Coronary artery (tissue), 2 donors: ENCODE data around the gene CYTH2.
"Not testable (repeated sequence)": the region's sequence is repeated elsewhere in the genome, so short reads cannot be mapped to it uniquely, and the experiment has no call there.

Experiments used
- DNase-seq: peaks from one replicate; pipeline ENCODE4 v3.0.0-alpha.2; 2017; ENCODE audit warnings: low spot score
- H3K27ac ChIP-seq, 2 donors: fragments of 200-600 bp; sonication (generic); one replicate each; pipeline ENCODE4 v1.5.1; 2016 to 2019
- H3K4me3 ChIP-seq: fragments of 200-600 bp; sonication (generic); 2 replicates; pipeline ENCODE4 v1.5.1; 2016; ENCODE audit warnings: mild to moderate bottlenecking, moderate library complexity
- TF ChIP-seq, protein P1 (sequence below): fragments of 200-600 bp; sonication (generic); IDR thresholded peaks from one replicate; pipeline ENCODE4 v1.5.1; 2019; ENCODE audit warnings: antibody characterized with exemption

CYTH2 gene

DNA sequence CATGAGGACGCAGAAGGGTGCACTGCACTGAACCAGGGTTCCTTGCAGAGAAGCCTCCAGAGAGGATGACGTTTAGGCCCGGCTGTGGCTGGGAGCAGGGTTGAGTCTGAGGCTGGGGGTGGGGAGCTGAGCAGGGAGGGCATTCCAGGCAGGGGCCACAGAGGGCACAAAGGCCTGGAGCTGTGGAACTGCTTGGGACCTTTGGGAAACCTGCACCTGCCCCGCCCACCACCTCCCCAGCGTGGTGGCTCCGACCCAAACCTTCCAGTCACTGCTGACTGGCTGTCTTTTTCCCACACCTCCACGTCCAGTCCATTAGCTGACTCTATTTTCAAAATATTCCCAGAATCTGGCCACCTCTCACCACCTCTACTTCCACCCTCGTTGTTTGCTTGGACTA is 47.4 kb downstream of the CYTH2 start:
- no peak for DNase-seq
- TF ChIP-seq, protein P1, sequence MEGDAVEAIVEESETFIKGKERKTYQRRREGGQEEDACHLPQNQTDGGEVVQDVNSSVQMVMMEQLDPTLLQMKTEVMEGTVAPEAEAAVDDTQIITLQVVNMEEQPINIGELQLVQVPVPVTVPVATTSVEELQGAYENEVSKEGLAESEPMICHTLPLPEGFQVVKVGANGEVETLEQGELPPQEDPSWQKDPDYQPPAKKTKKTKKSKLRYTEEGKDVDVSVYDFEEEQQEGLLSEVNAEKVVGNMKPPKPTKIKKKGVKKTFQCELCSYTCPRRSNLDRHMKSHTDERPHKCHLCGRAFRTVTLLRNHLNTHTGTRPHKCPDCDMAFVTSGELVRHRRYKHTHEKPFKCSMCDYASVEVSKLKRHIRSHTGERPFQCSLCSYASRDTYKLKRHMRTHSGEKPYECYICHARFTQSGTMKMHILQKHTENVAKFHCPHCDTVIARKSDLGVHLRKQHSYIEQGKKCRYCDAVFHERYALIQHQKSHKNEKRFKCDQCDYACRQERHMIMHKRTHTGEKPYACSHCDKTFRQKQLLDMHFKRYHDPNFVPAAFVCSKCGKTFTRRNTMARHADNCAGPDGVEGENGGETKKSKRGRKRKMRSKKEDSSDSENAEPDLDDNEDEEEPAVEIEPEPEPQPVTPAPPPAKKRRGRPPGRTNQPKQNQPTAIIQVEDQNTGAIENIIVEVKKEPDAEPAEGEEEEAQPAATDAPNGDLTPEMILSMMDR = no peak
- H3K4me3 ChIP-seq = no peak overlapping the region
- no peak overlapping the region for H3K27ac ChIP-seq

GRCh38 chr19:48518207-48518606 is 49.0 kb downstream of the CYTH2 start:
- no peak for DNase-seq

GRCh38 chr19:48519426-48519825 is 50.3 kb downstream of the CYTH2 start:
- DNase-seq, H3K27ac ChIP-seq, H3K4me3 ChIP-seq: not testable (repeated sequence)

More at GRCh38 chr19:48518207-48518606, 49.0 kb downstream of the CYTH2 start:
- H3K27ac ChIP-seq = no peak overlapping the region
- no peak overlapping the region for H3K4me3 ChIP-seq
- TF ChIP-seq, protein P1 = no peak

DNA sequence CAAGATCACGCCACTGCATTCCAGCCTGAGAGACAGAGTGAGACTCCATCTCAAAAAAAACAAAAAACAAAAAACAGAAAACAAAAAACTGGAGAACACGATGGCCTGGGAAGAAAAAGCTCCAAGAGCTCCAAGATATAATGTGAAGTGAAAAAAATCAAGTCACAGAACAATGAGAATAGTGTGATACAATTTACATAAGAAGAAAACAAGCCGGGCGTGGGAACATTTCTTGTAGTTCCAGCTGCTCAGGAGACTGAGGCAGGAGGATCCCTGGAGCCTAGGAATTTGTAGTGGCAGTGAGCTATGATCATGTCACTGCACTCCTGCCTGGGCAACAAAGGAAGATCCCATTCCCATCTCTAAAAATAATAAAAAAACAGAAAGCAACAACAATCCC is 51.0 kb downstream of the CYTH2 start:
- no peak overlapping the region for H3K27ac ChIP-seq
- no peak overlapping the region for H3K4me3 ChIP-seq
- DNase-seq = no peak
- TF ChIP-seq, protein P1 = no peak

DNA sequence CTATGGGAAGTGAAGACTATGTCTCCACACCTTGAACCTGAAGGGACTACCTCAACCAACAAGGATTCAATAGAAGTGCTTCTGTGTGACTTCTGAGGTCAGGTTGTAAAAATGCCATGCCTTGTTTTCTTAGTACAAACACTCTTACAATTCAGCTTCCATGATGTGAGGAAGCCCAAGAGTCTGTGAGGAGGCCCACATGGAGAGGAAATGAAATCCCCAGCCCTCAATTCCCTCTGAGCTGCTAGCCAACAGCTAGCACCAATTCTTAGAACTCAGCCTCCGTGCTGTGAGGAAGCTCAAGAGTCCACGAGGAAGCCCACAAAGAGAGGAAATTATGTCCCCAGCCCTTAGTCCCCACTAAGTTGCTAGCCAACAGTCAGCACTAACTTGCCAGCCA is 55.1 kb downstream of the CYTH2 start:
- TF ChIP-seq, protein P1 = no peak
- H3K27ac ChIP-seq = no peak overlapping the region
- DNase-seq = no peak
- H3K4me3 ChIP-seq = no peak overlapping the region

DNA sequence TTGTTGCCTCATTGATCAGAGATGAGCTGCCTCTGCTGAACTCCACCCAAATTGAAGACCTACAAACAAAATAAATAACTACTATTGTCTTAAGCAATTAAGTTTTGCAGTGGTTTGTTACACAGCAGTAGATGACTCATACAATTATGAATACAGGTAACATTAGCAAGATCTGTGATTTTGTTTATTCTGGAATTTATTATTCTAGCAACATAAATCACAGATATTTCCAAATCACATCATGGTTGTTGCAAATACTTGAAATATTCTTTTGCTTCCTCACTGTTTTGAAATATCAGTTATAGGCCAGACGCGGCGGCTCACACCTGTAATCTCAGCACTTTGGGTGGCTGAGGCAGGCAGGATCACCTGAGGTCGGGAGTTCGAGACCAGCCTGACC is 55.6 kb downstream of the CYTH2 start:
- Histone ChIP-seq H3K27ac (no peak overlapping the region), H3K4me3 (no peak overlapping the region)
- TF ChIP-seq, protein P1 = no peak
- no peak for DNase-seq

DNA sequence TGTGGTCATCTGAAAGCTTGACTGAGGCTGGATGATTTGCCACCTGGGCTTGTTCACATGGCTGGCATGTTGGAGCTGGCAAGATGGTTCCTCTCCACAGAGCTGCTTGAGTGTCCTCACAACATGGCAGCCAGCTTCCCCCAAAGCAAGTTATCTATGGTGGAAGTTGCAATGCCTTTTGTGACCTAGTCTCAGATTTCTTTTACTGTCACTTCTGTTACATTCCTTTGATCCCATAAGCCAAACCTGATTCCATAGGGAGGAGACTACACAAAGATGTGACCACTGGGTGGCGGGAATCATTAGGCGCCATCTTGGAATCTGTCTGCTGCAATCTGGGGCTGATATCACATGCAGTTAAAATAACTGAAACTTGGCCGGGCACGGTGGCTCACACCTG is 60.0 kb downstream of the CYTH2 start:
- Histone ChIP-seq H3K4me3 (no peak overlapping the region), H3K27ac (no peak overlapping the region)
- TF ChIP-seq, protein P1 = no peak
- DNase-seq = no peak
